K562 (cell line): ENCODE data around the gene RAB25. TPM values are rescaled to one million over a fixed set of nuclear protein-coding genes. Genes with fewer than 3 reads are reported as not detected.

Experiments
- CREB5 ChIP-seq: fragments of 250-450 bp; sonication (Bioruptor Pico); IDR thresholded peaks from 2 replicates; pipeline ENCODE4 v1.5.0; 2020; ENCODE audit warnings: mild to moderate bottlenecking
- GATAD2B ChIP-seq: fragments of 450-650 bp; IDR thresholded peaks from 2 replicates; pipeline ENCODE4 v1.6.1; 2017; ENCODE audit warnings: mild to moderate bottlenecking, borderline replicate concordance
- NKRF ChIP-seq: fragments of 450-650 bp; IDR thresholded peaks from 2 replicates; pipeline ENCODE4 v1.6.1; 2016; ENCODE audit warnings: borderline replicate concordance
- POLR2G ChIP-seq: fragments of 200-400 bp; formaldehyde crosslinking; IDR thresholded peaks from 2 replicates; pipeline ENCODE4 v1.6.1; 2017; ENCODE audit warnings: low read depth, mild to moderate bottlenecking, antibody characterized with exemption, low read length, moderate library complexity
- POLR3A ChIP-seq: IDR thresholded peaks from 2 replicates; pipeline ENCODE4 v1.6.1; 2011; ENCODE audit warnings: borderline replicate concordance, mild to moderate bottlenecking, moderate library complexity; ENCODE audit not compliant: insufficient read length, insufficient read depth; ENCODE audit errors: extremely low read depth
- RAD51 ChIP-seq: fragments of 450-650 bp; IDR thresholded peaks from 2 replicates; pipeline ENCODE4 v1.7.1; 2016; ENCODE audit warnings: low read depth, mild to moderate bottlenecking, borderline replicate concordance
- REST ChIP-seq, 2 experiments: fragments of 450-650 bp; formaldehyde crosslinking in 1 of 2; IDR thresholded peaks; 2 replicates each; pipeline versions ENCODE4 v1.4.0 to v1.6.1; 2014 to 2020; ENCODE audit warnings: mild to moderate bottlenecking in 2 of 2, borderline replicate concordance in 1 of 2, low read depth in 1 of 2
- SMARCA5 ChIP-seq: fragments of 450-650 bp; IDR thresholded peaks from 2 replicates; pipeline ENCODE4 v1.6.1; 2016
- TRIM24 ChIP-seq, 2 experiments: fragments of 450-650 bp; IDR thresholded peaks; 2 replicates each; pipeline ENCODE4 v1.6.1; 2016
- TRIM25 ChIP-seq: fragments of 450-650 bp; IDR thresholded peaks from 2 replicates; pipeline ENCODE4 v1.7.0; 2016; ENCODE audit warnings: borderline replicate concordance
- ZNF696 ChIP-seq: fragments of 250-450 bp; sonication (Bioruptor Pico); conservative IDR thresholded peaks from 2 replicates; pipeline ENCODE4 v1.4.0; 2020; ENCODE audit warnings: mild to moderate bottlenecking, moderate library complexity
- ZNF699 ChIP-seq: fragments of 250-450 bp; sonication (Bioruptor Pico); IDR thresholded peaks from 2 replicates; pipeline ENCODE4 v1.8.0; 2021; ENCODE audit warnings: mild to moderate bottlenecking, moderate library complexity; ENCODE audit not compliant: insufficient replicate concordance
- polyA plus RNA-seq, 8 experiments: library from polyadenylated mRNA; depleted of rRNA in 4 of 8; stranded (reverse) in 5 of 8; unstranded in 3 of 8; fragments of >200 nt; fragmentation: Nextera tagmentation in 2 of 8; fragmentation: Illumina TruSeq in 1 of 8; extraction: Ambion mirVana in 2 of 8; extraction: Trizol in 1 of 8; gene quantifications; 2 replicates each; pipeline versions ENCODE4 v1.2.1 to v1.2.3, GENCODE V29; 2011 to 2014; ENCODE audit warnings: inconsistent platforms in 1 of 8, missing spikeins in 1 of 8
- total RNA-seq, 7 experiments: library from RNA; depleted of rRNA in 6 of 7; stranded (reverse); fragments of >200 nt in 6 of 7; fragmentation: Illumina TruSeq in 2 of 7; extraction: Trizol in 2 of 7; gene quantifications; 2 replicates each; pipeline versions ENCODE4 v1.2.1 to v1.2.3, GENCODE V29; 2011 to 2021; ENCODE audit warnings: low replicate concordance in 1 of 7

The RAB25 gene
- total and polyA plus RNA-seq, 9 of the 15 experiments (the other 6 are each of a cell fraction or from before 2014, with no cell fraction given), result 0.10 to 0.27 (median 0.13) TPM; not detected in 6

- TF ChIP-seq REST (IDR thresholded peaks at IDR 0.05; ENCODE audit: borderline replicate concordance) (peak; percentile 28; the same call in 1 of the 2 replicates), REST (CRISPR knock-in tag; IDR thresholded peaks at IDR 0.05; ENCODE audit: low read depth) (no peak), POLR2G (peak; percentile 96), NKRF (0 out of 2 replicates have a peak, but pooled peaks have one; percentile 35), ZNF699 (no peak), RAD51 (0 out of 2 replicates have a peak, but pooled peaks have one; percentile 30), GATAD2B (peak; percentile 65; the same call in 1 of the 2 replicates), CREB5 (CRISPR knock-in tag) (no peak), POLR3A (no peak), ZNF696 (CRISPR knock-in tag) (no peak), SMARCA5 (peak; percentile 62; the same call in 1 of the 2 replicates), TRIM24 (IDR thresholded peaks at IDR 0.05) (peak; percentile 49 to 72), TRIM25 (no peak)
Measured at GRCh38 chr1:156114101-156114918, 53.4 kb downstream of the RAB25 start, which contains the start of gene LMNA (continued).
